ENCODE data around the gene LRRC4C.

Gene LRRC4C

DNA sequence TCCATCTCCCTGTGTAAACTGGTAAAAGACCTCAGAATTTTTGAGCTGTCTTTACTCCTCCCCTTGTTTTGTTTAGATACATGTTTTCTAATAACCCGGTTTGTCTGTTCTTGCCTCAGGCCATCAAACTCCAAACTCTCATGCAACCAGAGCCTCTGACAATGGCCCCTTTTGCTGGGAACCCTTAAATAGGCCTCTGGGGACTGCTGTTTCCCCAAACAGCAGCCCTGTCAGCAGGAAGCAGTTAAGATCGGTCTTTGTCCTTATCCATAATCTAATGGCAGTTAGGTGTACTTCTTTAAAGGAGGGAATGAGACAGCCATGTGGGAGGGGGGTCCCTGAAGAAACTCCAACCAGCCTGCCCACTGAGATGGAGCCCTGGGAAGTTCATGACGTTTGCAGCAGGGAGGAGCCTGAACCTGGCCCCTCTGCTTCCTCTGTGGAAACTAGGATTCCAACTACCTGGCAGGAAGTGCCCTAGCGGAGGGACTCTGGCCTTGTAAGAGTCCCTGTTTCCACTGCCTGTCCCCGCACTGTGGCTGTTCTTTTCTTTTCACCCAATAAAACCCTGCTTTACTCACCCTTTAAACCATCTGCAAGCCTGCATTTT is 1354.4 kb downstream of the LRRC4C start:
- in situ Hi-C loops (cut with HindIII; ENCODE audit: low pct_unique_long_range_greater_than_20kb, low sequenced_read_pairs) = no loop called here
- no peak for TF ChIP-seq JUND (IDR thresholded peaks at IDR 0.05; ENCODE audit: low read depth)

GRCh38 chr11:40100781-40101180 is 1358.7 kb downstream of the LRRC4C start:
- in situ Hi-C loops (cut with HindIII; ENCODE audit: low pct_unique_long_range_greater_than_20kb, low sequenced_read_pairs) = no loop called here

More for the DNA sequence above, 1354.4 kb downstream of the LRRC4C start:
- no peak for DNase-seq (ENCODE audit: low read depth in 1 of 2, low spot score in 1 of 2)

DNA sequence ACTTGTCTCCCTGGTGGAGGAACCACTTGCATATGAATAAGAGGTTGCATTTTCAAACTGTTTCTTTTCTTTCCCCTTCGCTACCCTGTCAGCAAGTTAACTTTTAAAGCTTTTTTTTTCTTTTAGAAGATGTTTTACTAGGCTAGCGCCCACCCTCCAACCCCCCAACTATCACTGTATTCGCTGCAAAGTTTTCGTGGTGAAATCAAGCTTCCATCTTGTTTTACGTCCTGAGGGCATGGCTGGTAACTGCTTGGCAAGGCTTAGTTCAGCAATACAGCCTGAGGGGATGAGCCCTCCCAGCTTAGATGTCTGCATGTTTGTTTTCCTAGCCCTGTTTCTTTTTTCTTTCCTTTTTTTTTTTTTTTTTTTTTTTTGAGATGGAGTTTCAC is 1359.3 kb downstream of the LRRC4C start:
- DNase-seq (ENCODE audit: low read depth in 1 of 2, low spot score in 1 of 2) = no peak
- TF ChIP-seq JUND (IDR thresholded peaks at IDR 0.05; ENCODE audit: low read depth) = no peak
- in situ Hi-C loops (cut with HindIII; ENCODE audit: low pct_unique_long_range_greater_than_20kb, low sequenced_read_pairs) = no loop called here

More at GRCh38 chr11:40100781-40101180, 1358.7 kb downstream of the LRRC4C start:
- no peak for DNase-seq (ENCODE audit: low read depth in 1 of 2, low spot score in 1 of 2)
- no peak for TF ChIP-seq JUND (IDR thresholded peaks at IDR 0.05; ENCODE audit: low read depth)

DNA sequence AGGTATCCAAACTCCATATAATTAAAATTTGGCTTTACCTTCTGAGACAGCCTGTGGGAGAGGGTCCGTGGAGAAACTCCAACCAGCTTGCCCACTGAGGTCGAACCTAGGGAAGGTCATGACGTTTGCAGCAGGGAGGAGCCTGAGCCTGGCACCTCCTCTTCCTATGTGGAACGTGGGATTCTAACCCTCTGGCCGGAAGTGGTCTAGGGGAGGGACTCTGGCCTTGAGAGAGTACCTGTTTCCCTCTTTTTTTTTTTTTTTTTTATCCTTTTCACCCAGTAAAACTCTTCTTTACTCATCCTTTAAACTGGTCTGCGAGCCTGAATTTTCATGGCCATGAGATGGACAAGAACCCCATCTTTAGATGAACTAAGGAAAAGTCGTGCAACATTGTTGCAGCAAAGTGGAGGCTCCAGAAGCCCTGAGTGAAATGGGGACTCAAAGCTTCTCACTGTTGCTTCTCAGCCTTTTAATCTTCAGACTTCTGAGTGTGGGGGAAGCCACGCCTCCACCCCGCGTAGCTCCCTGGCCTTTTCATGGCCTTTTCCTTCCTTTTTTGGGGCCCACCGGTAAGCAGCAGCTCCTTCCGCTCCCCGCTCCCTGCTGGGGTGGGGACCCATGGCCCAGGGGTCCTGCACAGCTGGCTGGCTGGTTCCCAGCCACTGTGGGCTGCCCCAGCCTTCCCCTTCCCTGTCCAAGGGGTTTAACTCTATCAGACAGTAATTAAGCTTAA is 1359.9 kb downstream of the LRRC4C start:
- no peak for DNase-seq (ENCODE audit: low read depth in 1 of 2, low spot score in 1 of 2)
- no peak for TF ChIP-seq JUND (IDR thresholded peaks at IDR 0.05; ENCODE audit: low read depth)
- in situ Hi-C loops (cut with HindIII; ENCODE audit: low pct_unique_long_range_greater_than_20kb, low sequenced_read_pairs) = no loop called here

- in situ Hi-C loops (cut with HindIII; ENCODE audit: low pct_unique_long_range_greater_than_20kb, low sequenced_read_pairs) = no loop called here
- TF ChIP-seq JUND (IDR thresholded peaks at IDR 0.05; ENCODE audit: low read depth) = no peak
- no peak for DNase-seq (ENCODE audit: low read depth in 1 of 2, low spot score in 1 of 2)
Observed at GRCh38 chr11:40095446-40095845, 1364.0 kb downstream of the LRRC4C start.

GRCh38 chr11:40094954-40095353 is 1364.5 kb downstream of the LRRC4C start:
- in situ Hi-C loops (cut with HindIII; ENCODE audit: low pct_unique_long_range_greater_than_20kb, low sequenced_read_pairs) = no loop called here
- TF ChIP-seq JUND (IDR thresholded peaks at IDR 0.05; ENCODE audit: low read depth) = no peak
- no peak for DNase-seq (ENCODE audit: low read depth in 1 of 2, low spot score in 1 of 2)

DNA sequence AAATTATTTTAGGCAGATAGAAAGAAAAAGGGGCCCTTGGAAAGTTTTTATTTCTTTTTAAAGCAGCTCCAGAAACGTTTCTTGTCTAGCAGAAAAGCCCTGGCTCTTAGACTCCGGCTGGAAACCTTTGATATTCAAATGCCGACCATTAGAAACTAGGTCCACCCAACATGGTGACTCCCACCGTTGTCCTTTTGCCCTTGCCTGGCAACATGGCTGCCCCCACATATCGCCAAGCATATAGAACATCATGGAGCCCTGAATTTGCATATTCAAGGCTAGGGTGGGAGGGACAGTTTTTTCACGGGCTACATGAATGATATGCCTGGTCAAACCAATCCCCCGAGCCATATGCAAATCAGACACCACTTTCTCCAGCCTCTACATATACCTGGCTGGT is 1379.0 kb downstream of the LRRC4C start:
- no peak for DNase-seq (ENCODE audit: low read depth in 1 of 2, low spot score in 1 of 2)
- in situ Hi-C loops (cut with HindIII; ENCODE audit: low pct_unique_long_range_greater_than_20kb, low sequenced_read_pairs) = no loop called here
- TF ChIP-seq JUND (IDR thresholded peaks at IDR 0.05; ENCODE audit: low read depth) = no peak

All from T47D (cell line).